Psoas muscle (tissue), 8 donors: ENCODE results near the gene GNB5. TPM values are rescaled to one million over a fixed set of nuclear protein-coding genes. Genes with fewer than 3 reads are reported as not detected.

Source experiments
- ATAC-seq, 4 donors: fragments of 200-7000 bp; cut with Tn5 transposase; one replicate each; pipeline ENCODE4 v1.9.1; 2020; ENCODE audit warnings: moderate library complexity in 3 of 4, mild to moderate bottlenecking in 2 of 4
- DNase-seq, 2 donors: peaks; one replicate each; pipeline ENCODE4 v3.0.0-alpha.2; 2020
- H3K27ac ChIP-seq: fragments of 200-600 bp; one replicate; pipeline ENCODE4 v1.8.0; 2022
- H3K27me3 ChIP-seq, 3 donors: fragments of 200-600 bp in 1 of 3; one replicate each; pipeline versions ENCODE4 v1.6.1 to v1.8.0; 2013 to 2022; ENCODE audit warnings: low read length in 2 of 3, mild to moderate bottlenecking in 2 of 3, moderate library complexity in 1 of 3; ENCODE audit not compliant: insufficient read depth in 3 of 3
- H3K36me3 ChIP-seq, 2 donors: fragments of 200-600 bp in 1 of 2; one replicate each; pipeline versions ENCODE4 v1.6.1 to v1.8.0; 2013 to 2022; ENCODE audit warnings: low read depth in 1 of 2, mild to moderate bottlenecking in 1 of 2, moderate library complexity in 1 of 2; ENCODE audit not compliant: insufficient read depth in 1 of 2
- H3K4me1 ChIP-seq: fragments of 200-600 bp; one replicate; pipeline ENCODE4 v1.8.0; 2022
- H3K4me3 ChIP-seq: fragments of 200-600 bp; one replicate; pipeline ENCODE4 v1.8.0; 2022; ENCODE audit warnings: mild to moderate bottlenecking
- H3K9me3 ChIP-seq: fragments of 200-600 bp; one replicate; pipeline ENCODE4 v1.8.0; 2022
- CTCF ChIP-seq: fragments of 200-600 bp; IDR thresholded peaks from one replicate; pipeline ENCODE4 v1.8.0; 2022; ENCODE audit warnings: antibody characterized with exemption
- WGBS, 3 donors: extraction: QIAGEN DNeasy Blood & Tissue Kit; methylation state at CpG; one replicate each; pipeline versions ENCODE4 v1.1.6 to v1.1.7; 2013; 5-methylcytosine and 5-hydroxymethylcytosine counted together
- intact Hi-C, 2 donors: fragments of 100-400 bp; cut with DNase I; formaldehyde crosslinking; loops; one replicate each; pipeline versions ENCODE4 v1.11.0 to v1.14.2; 2022
- polyA plus RNA-seq, 3 donors: library from polyadenylated mRNA; stranded (reverse); fragments of 200-250 nt; gene quantifications; one replicate each; pipeline ENCODE4 v1.2.3, GENCODE V29; 2013
- total RNA-seq, 4 donors: library from RNA; stranded (reverse); fragmentation: NEBNext Ultra II Directional in 2 of 4; extraction: Animal tissue kit (Norgen Biotek cat#: 25700) in 2 of 4; gene quantifications; one replicate each; pipeline versions ENCODE4 v1.2.1 to v1.2.4, GENCODE V29; 2021 to 2023
- donor health status: healthy with polysubstance abuse.
- donor health status: DM: no; HTN: no; CAD: no; lungs with moderate emphysema.
- donor health status: Bipolar disorder and iron deficiency.
- donor health status: healthy.
- donor health status: DM: yes; HTN: yes; CAD: no.
- donor health status: DM: no; HTN: no; CAD: no.
- donor health status: DM: no; HTN: no; CAD: no.
- donor health status: DM: yes; HTN: yes; CAD: no.

Gene GNB5
- total and polyA plus RNA-seq, 7 donors: 0.86 to 2.5 (median 1.4) TPM

GRCh38 chr15:52234596-52235541 lies 43.7 kb upstream of the GNB5 start:
- ATAC-seq (no peak), DNase-seq (no peak)
- no peaks in the 10 kb centered on the region for H3K27me3 ChIP-seq
- TF ChIP-seq CTCF: no peak
- no peak overlapping the region for H3K4me3 ChIP-seq
- H3K36me3 ChIP-seq: no peaks in the 10 kb centered on the region
- intact Hi-C loops: no loop called here
- no peaks in the 10 kb centered on the region for H3K4me1 ChIP-seq
- WGBS, 3 donors: 69 to 73% (median 72%) methylated on average over 17 of the region's 17 CpGs
- H3K27ac ChIP-seq: no peak overlapping the region
- H3K9me3 ChIP-seq: no peaks in the 10 kb centered on the region

- Histone ChIP-seq H3K4me1 (no peaks in the 10 kb centered on the region), H3K4me3 (no peak overlapping the region), H3K27me3 (no peaks in the 10 kb centered on the region), H3K27ac (no peak overlapping the region), H3K36me3 (peaks cover 0 to 5% of the 10 kb centered on the region in 2 donors), H3K9me3 (no peaks in the 10 kb centered on the region)
- intact Hi-C loops: no loop called here
- ATAC-seq: no peak
- DNase-seq: no peak
- no peak for TF ChIP-seq CTCF
- 84 to 86% (median 85%) methylated on average over 4 of the region's 4 CpGs for WGBS, 3 donors
These were observed 42.2 kb upstream of the GNB5 start for GRCh38 chr15:52233405-52233804.

- no peaks in the 10 kb centered on the region for H3K27me3 ChIP-seq
- H3K4me1 ChIP-seq: no peaks in the 10 kb centered on the region
- no peak for TF ChIP-seq CTCF
- peaks cover 0 to 5% of the 10 kb centered on the region in 2 donors for H3K36me3 ChIP-seq
- H3K9me3 ChIP-seq: no peaks in the 10 kb centered on the region
- 58 to 85% (median 73%) methylated on average over 1 of the region's 1 CpG for WGBS, 3 donors
- DNase-seq (no peak), ATAC-seq (no peak)
- H3K4me3 ChIP-seq: no peak overlapping the region
- intact Hi-C loops: no loop called here
- no peak overlapping the region for H3K27ac ChIP-seq
These were observed 41.1 kb upstream of the GNB5 start for GRCh38 chr15:52232327-52232726.

- ATAC-seq (no peak), DNase-seq (no peak)
- H3K4me3 ChIP-seq: no peak overlapping the region
- no peak for TF ChIP-seq CTCF
- H3K36me3 ChIP-seq: peaks cover 0 to 6% of the 10 kb centered on the region in 2 donors
- no peaks in the 10 kb centered on the region for H3K9me3 ChIP-seq
- 77 to 90% (median 89%) methylated on average over 1 of the region's 1 CpG for WGBS, 3 donors
- no peaks in the 10 kb centered on the region for H3K27me3 ChIP-seq
- no peak overlapping the region for H3K27ac ChIP-seq
- intact Hi-C loops: no loop called here
- no peaks in the 10 kb centered on the region for H3K4me1 ChIP-seq
These were observed 38.9 kb upstream of the GNB5 start for GRCh38 chr15:52230073-52230472.
